Glutamatergic neuron (in vitro differentiated cells): ENCODE data around the gene FBXL17. TPM values are rescaled to one million over a fixed set of nuclear protein-coding genes. Genes with fewer than 3 reads are reported as not detected.

Experiments used
- DNase-seq: peaks from one replicate; pipeline ENCODE4 v3.0.0; 2022
- H3K27ac Mint-ChIP-seq: one replicate; pipeline ENCODE4 v1.8.0; 2020; ENCODE audit warnings: mild to moderate bottlenecking, mixed read lengths, inconsistent platforms; ENCODE audit not compliant: unreplicated experiment
- H3K27me3 Mint-ChIP-seq: one replicate; pipeline ENCODE4 v1.8.0; 2020; ENCODE audit warnings: mild to moderate bottlenecking, moderate library complexity, mixed read lengths, inconsistent platforms; ENCODE audit not compliant: unreplicated experiment
- H3K36me3 Mint-ChIP-seq: one replicate; pipeline ENCODE4 v1.8.0; 2020; ENCODE audit warnings: mild to moderate bottlenecking, mixed read lengths, inconsistent platforms; ENCODE audit not compliant: unreplicated experiment
- H3K4me1 Mint-ChIP-seq: one replicate; pipeline ENCODE4 v1.8.0; 2020; ENCODE audit warnings: mild to moderate bottlenecking, low read depth, mixed read lengths, inconsistent platforms; ENCODE audit not compliant: unreplicated experiment
- H3K4me3 Mint-ChIP-seq: one replicate; pipeline ENCODE4 v1.8.0; 2020; ENCODE audit warnings: mild to moderate bottlenecking, mixed read lengths, inconsistent platforms; ENCODE audit not compliant: unreplicated experiment
- H3K9me3 Mint-ChIP-seq: one replicate; pipeline ENCODE4 v1.8.0; 2020; ENCODE audit warnings: mild to moderate bottlenecking, moderate library complexity, mixed read lengths, inconsistent platforms; ENCODE audit not compliant: unreplicated experiment
- total RNA-seq: library from RNA; stranded (reverse); fragmentation: NEBNext Ultra II Directional; extraction: Animal tissue kit (Norgen Biotek cat#: 25700); gene quantifications from one replicate; pipeline ENCODE4 v1.2.1, GENCODE V29; 2021; ENCODE audit not compliant: unreplicated experiment
- TF ChIP-seq, protein P1 (sequence below): fragments of 200-600 bp; sonication (generic); IDR thresholded peaks from one replicate; pipeline ENCODE4 v1.5.0; 2021; ENCODE audit not compliant: partially characterized antibody, unreplicated experiment

FBXL17 gene
- total RNA-seq, 1 donor from 2014 or later: 20.3 TPM

DNA sequence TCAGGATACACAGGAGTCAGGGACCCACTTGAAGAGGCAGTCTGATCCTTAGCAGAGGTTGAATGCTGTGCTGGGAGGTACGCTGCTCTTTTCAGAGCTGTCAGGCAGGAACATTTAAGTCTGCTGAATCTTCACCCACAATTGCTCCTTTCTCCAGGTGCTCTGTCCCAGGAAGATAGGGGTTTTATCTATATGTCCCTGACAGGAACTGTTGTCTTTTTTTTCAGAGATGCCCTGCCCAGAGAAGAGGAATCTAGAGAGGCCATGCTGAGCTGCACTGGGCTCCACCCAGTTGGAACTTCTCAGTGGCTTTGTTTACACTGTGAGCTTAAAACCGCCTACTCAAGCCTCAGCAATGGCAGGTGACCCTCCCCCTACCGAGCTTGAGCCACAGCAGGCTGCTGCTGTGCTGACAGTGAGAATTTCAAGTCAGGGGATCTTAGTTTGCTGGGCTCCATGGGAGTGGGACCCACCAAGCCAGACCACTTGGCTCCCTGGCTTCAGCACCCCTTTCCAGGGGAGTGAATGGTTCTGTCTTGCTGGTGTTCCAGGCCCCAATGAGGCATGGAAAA lies 169.0 kb downstream of the FBXL17 start:
- H3K4me3 Mint-ChIP-seq: no peak overlapping the region
- H3K4me1 Mint-ChIP-seq: no peaks in the 10 kb centered on the region
- H3K9me3 Mint-ChIP-seq: no peaks in the 10 kb centered on the region
- peaks cover 1% of the 10 kb centered on the region for H3K27me3 Mint-ChIP-seq
- TF ChIP-seq, protein P1, sequence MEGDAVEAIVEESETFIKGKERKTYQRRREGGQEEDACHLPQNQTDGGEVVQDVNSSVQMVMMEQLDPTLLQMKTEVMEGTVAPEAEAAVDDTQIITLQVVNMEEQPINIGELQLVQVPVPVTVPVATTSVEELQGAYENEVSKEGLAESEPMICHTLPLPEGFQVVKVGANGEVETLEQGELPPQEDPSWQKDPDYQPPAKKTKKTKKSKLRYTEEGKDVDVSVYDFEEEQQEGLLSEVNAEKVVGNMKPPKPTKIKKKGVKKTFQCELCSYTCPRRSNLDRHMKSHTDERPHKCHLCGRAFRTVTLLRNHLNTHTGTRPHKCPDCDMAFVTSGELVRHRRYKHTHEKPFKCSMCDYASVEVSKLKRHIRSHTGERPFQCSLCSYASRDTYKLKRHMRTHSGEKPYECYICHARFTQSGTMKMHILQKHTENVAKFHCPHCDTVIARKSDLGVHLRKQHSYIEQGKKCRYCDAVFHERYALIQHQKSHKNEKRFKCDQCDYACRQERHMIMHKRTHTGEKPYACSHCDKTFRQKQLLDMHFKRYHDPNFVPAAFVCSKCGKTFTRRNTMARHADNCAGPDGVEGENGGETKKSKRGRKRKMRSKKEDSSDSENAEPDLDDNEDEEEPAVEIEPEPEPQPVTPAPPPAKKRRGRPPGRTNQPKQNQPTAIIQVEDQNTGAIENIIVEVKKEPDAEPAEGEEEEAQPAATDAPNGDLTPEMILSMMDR: no peak
- H3K36me3 Mint-ChIP-seq: peaks cover 11% of the 10 kb centered on the region
- no peak overlapping the region for H3K27ac Mint-ChIP-seq
- DNase-seq: no peak

DNA sequence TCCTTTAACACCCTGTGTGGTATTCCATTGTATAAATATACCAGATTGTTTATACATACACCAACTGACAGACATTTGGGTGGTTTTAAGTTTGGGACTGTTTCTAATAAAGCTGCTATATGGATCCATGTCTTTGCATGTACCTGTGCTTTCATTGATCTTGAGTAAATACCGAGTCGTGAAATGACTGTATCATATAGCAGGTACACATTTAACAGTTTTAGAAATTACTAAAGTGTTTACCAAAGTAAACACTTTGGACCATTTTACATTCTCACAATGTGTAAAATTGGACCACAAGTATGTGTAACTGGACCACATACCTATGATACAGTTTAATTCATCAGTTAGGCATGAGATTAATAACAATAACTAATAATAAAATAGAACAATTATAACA lies 175.2 kb downstream of the FBXL17 start:
- H3K36me3 Mint-ChIP-seq: no peaks in the 10 kb centered on the region
- DNase-seq: no peak
- no peak overlapping the region for H3K4me3 Mint-ChIP-seq
- no peak overlapping the region for H3K27ac Mint-ChIP-seq
- TF ChIP-seq, protein P1: no peak
- no peaks in the 10 kb centered on the region for H3K9me3 Mint-ChIP-seq
- H3K4me1 Mint-ChIP-seq: no peaks in the 10 kb centered on the region
- H3K27me3 Mint-ChIP-seq: peaks cover 1% of the 10 kb centered on the region

DNA sequence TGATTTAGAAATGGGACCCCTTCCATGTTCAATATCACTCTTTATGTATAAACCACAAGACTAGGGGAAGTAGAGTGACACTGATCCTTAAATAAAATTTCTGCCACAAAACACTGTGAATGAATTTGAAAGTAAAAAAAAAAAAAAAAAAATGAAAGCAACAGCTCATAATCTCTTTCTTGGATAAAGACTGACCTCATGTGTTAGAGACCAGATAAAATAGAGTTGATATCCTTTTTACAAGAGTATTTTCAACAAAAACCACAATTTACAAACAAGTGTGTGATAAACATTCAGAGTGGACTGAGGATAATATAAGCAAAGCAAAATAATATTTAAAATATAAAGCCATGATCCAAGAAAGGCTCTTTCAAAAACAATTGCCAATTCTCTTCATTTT lies 180.2 kb downstream of the FBXL17 start:
- Mint-ChIP-seq H3K4me1 (peaks cover 7% of the 10 kb centered on the region), H3K9me3 (no peaks in the 10 kb centered on the region), H3K27me3 (no peaks in the 10 kb centered on the region), H3K36me3 (no peaks in the 10 kb centered on the region), H3K4me3 (no peak overlapping the region), H3K27ac (no peak overlapping the region)
- DNase-seq: no peak
- TF ChIP-seq, protein P1: no peak

DNA sequence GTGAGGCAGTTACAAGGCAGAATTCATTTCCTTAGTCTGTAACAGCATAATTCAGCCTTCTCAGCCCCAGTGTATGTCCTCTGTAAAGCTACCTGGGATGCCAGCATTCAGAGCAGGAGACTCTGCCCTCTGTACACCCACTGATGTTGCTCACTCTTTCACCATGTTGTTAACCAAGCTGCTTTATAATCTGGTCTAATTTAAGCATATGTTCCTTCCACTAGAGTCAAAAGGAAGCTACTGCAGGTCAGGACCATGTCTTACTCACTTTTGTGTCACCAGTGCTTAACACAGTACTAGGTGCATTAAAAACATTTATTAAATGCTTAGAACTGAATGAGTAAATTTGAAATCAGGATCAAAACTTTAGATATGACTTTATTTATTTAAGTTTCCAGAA lies 185.6 kb downstream of the FBXL17 start:
- H3K9me3 Mint-ChIP-seq: no peaks in the 10 kb centered on the region
- no peak for DNase-seq
- H3K4me3 Mint-ChIP-seq: no peak overlapping the region
- H3K27me3 Mint-ChIP-seq: peaks cover 2% of the 10 kb centered on the region
- H3K36me3 Mint-ChIP-seq: no peaks in the 10 kb centered on the region
- TF ChIP-seq, protein P1: no peak
- H3K4me1 Mint-ChIP-seq: peaks cover 10% of the 10 kb centered on the region
- H3K27ac Mint-ChIP-seq: no peak overlapping the region

DNA sequence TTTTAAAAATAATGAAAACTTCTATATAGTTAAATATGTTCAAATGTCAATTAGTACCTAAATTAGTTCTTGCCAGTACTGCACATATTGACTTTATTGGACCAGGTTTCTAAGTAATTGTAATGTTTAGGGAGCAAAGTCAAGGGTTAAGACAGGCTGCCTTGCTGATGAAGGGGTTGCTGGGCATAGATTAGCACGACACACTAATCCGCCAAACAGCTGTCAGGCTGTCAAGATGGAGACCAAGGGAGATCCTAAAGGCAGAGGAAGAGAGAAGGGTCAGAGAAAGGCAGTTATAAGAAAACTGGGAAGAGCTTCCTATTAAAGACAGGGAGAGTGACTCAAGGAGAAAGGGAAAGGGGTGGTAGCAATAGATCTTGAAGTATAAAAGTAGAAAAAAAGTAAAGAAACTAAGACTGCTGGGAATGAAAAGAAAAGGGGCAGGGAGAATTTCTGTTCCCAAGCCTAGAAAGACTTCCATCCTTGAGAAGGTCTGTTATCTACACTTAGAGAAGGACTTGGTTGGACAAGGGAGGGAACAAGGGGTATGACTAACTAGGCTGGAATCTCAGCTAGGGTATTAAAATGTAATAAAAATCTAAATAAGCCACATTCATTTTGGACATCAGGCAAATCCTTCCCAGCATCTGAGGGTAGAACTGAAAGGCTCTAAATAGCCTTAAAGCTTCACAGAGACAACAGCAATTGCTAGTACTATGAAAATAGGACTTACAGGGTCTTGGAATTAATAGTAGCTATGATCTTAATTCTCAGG lies 188.7 kb downstream of the FBXL17 start:
- H3K27me3 Mint-ChIP-seq: peaks cover 2% of the 10 kb centered on the region
- H3K4me3 Mint-ChIP-seq: no peak overlapping the region
- no peak overlapping the region for H3K27ac Mint-ChIP-seq
- no peaks in the 10 kb centered on the region for H3K9me3 Mint-ChIP-seq
- DNase-seq: no peak
- TF ChIP-seq, protein P1: no peak
- no peaks in the 10 kb centered on the region for H3K36me3 Mint-ChIP-seq
- peaks cover 5% of the 10 kb centered on the region for H3K4me1 Mint-ChIP-seq
